Activated naive CD4-positive, alpha-beta T cell treated with anti-CD3 and anti-CD28 coated beads for 36 hours (primary cell): ENCODE data around the gene VWF. TPM values are rescaled to one million over a fixed set of nuclear protein-coding genes. Genes with fewer than 3 reads are reported as not detected.
"Not testable (repeated sequence)": the region's sequence is repeated elsewhere in the genome, so short reads cannot be mapped to it uniquely, and the experiment has no call there.

ENCODE experiments used
- CTCF ChIA-PET: fragments of 350-600 bp; sonication (Branson Sonifier 250); formaldehyde crosslinking; loops from one replicate; lab custom pipeline; 2021; ENCODE audit warnings: antibody characterized with exemption; lab: Charles Lee
- DNase-seq: peaks from one replicate; pipeline ENCODE4 v3.0.0-alpha.2; 2020
- H3K27ac Mint-ChIP-seq: one replicate; pipeline ENCODE4 v1.8.0; 2021; ENCODE audit warnings: mild to moderate bottlenecking, mixed read lengths
- H3K27me3 Mint-ChIP-seq: one replicate; pipeline ENCODE4 v1.8.0; 2021; ENCODE audit warnings: low read depth, mixed read lengths
- H3K36me3 Mint-ChIP-seq: one replicate; pipeline ENCODE4 v1.8.0; 2021; ENCODE audit warnings: low read depth, mixed read lengths
- H3K4me1 Mint-ChIP-seq: one replicate; pipeline ENCODE4 v1.8.0; 2021; ENCODE audit warnings: low read depth, mixed read lengths
- H3K4me3 Mint-ChIP-seq: one replicate; pipeline ENCODE4 v1.8.0; 2021; ENCODE audit warnings: mild to moderate bottlenecking, moderate library complexity, mixed read lengths
- H3K9me3 Mint-ChIP-seq: one replicate; pipeline ENCODE4 v1.8.0; 2021; ENCODE audit warnings: mixed read lengths
- intact Hi-C: fragments of 100-400 bp; cut with micrococcal nuclease; formaldehyde crosslinking; loops from one replicate; pipeline ENCODE4 v1.15.1; 2023
- total RNA-seq, 2 experiments: library from RNA; stranded (reverse); gene quantifications; one replicate each; pipeline ENCODE4 v1.2.3, GENCODE V29; 2021

VWF gene
- not detected for total RNA-seq

DNA sequence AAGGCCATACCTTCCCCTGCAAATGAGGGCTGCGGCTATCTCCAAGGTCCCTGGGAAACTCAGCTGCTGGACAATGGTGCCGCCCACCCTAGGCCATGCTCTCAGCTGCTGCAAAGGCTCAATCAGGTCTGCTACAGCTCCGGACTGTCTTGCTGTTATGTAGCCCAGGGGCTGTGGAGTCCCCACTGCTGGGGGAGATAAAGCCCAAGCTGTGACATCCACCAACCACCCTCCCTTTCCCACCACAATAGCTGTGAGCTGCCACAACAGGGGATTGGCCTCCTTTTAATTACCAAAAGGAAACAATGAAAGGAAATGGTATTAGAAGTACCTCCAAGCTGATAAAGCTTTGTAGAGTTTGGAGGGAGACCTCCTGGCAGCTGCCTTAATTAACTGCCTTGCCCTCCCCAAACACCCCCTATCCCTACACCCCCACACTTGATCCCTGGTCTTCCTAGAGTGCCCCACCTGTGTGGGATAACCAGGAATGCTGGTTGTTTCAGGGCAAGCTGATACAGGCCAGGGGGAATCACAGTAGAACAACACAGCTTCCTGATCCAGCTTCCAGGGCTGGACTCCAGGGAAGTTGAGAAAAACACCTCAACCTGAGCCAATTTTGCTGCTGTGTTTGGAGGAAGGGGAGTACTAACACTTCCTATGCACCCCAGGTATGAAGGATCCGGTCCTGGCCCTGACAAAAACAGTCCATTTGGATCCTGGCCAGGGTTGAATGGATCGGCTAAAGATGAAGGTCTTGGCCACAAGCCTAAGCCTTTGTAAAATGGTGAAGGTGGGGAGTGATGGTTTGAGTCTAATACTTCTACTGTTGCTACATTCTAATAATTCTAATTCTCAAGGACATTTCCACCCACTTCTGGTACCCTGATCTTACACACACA, at the start of gene VWF:
Gene VWF (minus strand): TSS at position 260 of the 899 bp plus-strand sequence. CDS start 1,474 bp downstream, outside the sequence.
- intact Hi-C loops = no loop called here
- CTCF ChIA-PET = no interaction called here
- Mint-ChIP-seq H3K36me3 (no peaks in the 10 kb centered on the region), H3K27me3 (no peaks in the 10 kb centered on the region), H3K9me3 (no peaks in the 10 kb centered on the region), H3K27ac (no peak within 1 kb of the TSS), H3K4me3 (no peak within 1 kb of the TSS), H3K4me1 (no peaks in the 10 kb centered on the region)
- DNase-seq = no peak

DNA sequence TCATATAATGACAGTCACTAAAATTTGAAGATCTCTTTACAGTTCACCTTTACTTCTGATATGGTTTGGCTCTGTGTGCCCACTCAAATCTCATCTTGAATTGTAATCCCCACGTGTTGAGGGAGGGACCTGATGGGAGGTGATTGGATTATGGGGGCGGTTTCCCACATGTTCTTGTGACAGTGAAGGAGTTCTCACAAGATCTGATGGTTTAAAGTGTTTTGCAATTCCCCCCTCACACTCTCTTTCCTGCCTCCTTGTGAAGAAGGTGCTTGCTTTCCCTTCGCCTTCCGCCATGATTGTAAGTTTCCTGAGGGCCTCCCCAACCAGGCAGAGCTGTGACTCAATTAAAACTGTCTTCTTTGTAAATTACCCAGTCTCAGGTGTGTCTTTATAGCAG, 48.4 kb upstream of the VWF start:
- Mint-ChIP-seq H3K36me3 (no peaks in the 10 kb centered on the region), H3K27me3 (no peaks in the 10 kb centered on the region), H3K4me1 (peaks cover 19% of the 10 kb centered on the region), H3K4me3 (no peak overlapping the region), H3K27ac (no peak overlapping the region), H3K9me3 (no peaks in the 10 kb centered on the region)
- CTCF ChIA-PET = no interaction called here
- DNase-seq = no peak
- intact Hi-C loops = no loop called here

DNA sequence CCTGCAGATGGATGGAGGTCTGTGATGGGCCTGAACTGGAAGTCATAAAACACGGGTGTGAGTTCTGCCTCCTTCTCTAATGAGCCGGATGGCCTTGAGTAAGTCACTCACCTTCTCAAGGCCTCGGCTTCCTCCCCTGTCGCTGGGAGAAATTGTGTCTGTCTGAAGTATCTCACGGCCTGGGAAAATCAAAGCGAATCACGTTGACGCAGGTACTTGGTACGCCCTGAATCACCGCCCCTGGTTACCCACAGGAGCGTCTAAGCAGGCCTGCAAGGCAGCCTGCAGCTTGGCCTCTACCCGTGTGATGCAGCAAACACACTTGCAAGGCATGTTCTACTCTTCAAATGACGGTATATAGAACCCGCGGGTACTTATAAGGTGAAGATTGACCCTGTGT, 47.6 kb upstream of the VWF start:
- peaks cover 27% of the 10 kb centered on the region for H3K4me1 Mint-ChIP-seq
- CTCF ChIA-PET = no interaction called here
- no peak overlapping the region for H3K4me3 Mint-ChIP-seq
- no peak overlapping the region for H3K27ac Mint-ChIP-seq
- intact Hi-C loops = no loop called here
- no peaks in the 10 kb centered on the region for H3K9me3 Mint-ChIP-seq
- no peak for DNase-seq
- H3K36me3 Mint-ChIP-seq = no peaks in the 10 kb centered on the region
- H3K27me3 Mint-ChIP-seq = no peaks in the 10 kb centered on the region

DNA sequence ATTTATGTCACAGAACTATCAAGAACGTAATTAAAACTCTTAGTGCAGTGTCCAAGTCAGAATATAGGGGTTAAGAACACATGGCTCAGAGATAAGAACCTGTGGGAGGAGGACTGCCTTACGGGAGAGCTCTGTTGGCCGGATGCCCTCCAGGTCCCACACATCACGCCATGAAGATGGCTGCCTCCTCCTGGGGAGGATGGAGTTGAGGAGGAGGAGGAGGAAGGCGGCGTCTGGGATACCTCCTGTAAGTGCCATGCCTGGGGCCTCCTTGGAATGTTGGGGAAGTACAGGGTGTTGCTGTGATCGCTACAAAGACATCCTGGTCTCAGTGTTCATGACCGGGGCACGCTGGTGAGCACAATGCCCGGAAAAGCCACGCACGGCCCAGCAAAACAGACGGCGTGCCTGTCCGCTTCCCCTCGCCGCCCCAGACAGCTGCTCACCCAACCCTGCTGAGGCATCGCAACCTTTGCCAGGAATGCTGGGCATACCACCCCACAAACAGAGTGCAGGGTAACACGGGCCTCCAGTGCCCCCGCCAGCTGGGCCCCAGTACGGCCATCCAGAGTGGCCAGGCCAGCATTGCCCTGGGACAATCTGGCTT, 47.0 kb upstream of the VWF start:
- DNase-seq = no peak
- Mint-ChIP-seq H3K36me3 (no peaks in the 10 kb centered on the region), H3K27me3 (no peaks in the 10 kb centered on the region), H3K9me3 (no peaks in the 10 kb centered on the region), H3K4me3 (no peak overlapping the region), H3K27ac (no peak overlapping the region), H3K4me1 (peaks cover 30% of the 10 kb centered on the region)
- intact Hi-C loops = no loop called here
- CTCF ChIA-PET = interaction anchor here (0.7 kb wide), 1 partner anchor 104 kb away, joined by 3 read pairs; no protein-coding TSS in a partner anchor

DNA sequence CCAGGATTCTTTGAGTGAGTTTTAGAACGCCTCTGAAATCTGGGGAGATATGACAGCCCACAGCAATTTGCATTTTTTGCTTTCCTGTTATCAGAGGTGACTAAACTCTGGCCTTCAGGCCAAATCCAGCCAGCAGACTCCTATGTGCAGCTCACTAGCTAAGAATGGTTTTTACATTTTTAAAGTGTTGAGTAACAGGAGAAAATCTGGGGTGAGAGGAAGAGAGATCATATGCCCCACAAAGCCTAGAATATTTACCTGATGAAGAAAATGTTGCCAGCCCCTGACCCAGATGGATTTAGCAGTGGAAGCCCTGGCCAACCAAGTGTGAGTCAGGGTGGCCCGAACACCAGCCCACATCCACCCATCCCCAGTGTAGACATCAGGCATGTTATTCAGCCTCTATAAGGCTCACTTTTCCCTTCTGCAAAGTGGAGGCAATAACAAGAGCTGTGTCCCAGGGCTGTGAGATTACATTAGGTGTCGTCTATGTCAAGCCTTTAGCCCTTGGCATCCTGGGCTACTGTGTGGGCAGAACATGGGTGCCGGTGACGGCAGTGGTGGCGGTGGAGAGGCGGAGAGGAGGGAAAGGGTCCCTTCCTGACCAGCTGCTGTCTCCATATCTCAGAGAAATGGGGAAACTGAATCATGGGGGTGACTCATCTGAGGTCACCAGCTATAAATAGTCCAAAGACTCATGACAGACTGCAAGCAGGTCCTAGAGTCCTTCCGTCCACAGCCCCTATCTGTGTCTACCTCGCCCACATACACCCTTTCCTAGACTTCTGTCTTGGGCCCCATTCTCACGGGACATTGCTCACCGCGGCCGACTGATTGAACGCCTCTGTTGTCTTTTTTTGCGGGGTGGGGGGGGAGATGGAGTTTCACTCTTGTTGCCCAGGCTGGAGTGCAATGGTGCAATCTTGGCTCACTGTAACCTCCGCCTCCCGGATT, 43.1 kb upstream of the VWF start:
- Mint-ChIP-seq H3K9me3 (no peaks in the 10 kb centered on the region), H3K36me3 (no peaks in the 10 kb centered on the region), H3K27ac (peak overlapping the region; percentile 72), H3K4me3 (peak overlapping the region; percentile 26), H3K4me1 (peaks cover 30% of the 10 kb centered on the region), H3K27me3 (no peaks in the 10 kb centered on the region)
- DNase-seq = peak; percentile 79
- intact Hi-C loops = loop anchor here (1.0 kb wide), 1 partner anchor 26 kb away; no protein-coding TSS in a partner anchor
- CTCF ChIA-PET = interaction anchor here (1.0 to 2.3 kb wide), 4 partner anchors 10 to 130 kb away, joined by 3 to 8 read pairs (median 4); no protein-coding TSS in a partner anchor

DNA sequence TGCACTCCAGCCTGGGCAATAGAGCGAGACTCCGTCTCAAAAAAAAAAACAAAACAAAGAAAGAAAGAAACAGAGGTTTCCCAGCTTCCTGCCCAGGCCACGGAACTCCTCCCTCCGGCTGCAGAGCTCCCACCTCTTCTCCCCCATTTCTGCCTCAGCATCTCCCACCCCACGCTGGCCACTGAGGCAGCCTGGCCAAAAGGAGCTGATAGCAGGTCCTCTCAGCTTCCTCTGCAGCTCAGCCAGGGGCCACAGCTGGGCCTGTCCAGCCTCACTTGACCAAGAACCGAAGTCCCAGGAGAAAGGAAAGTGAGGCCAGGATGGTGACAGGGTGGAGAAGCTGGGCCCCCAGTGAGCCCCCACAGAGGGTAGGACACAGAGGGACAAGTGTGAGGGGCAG, 42.3 kb upstream of the VWF start:
- H3K4me1 Mint-ChIP-seq = peaks cover 30% of the 10 kb centered on the region
- no peak overlapping the region for H3K27ac Mint-ChIP-seq
- no peaks in the 10 kb centered on the region for H3K36me3 Mint-ChIP-seq
- CTCF ChIA-PET = interaction anchor here (0.6 to 2.3 kb wide), 3 partner anchors 26 to 975 kb away, joined by 3 to 8 read pairs (median 4); no protein-coding TSS in a partner anchor
- H3K9me3 Mint-ChIP-seq = no peaks in the 10 kb centered on the region
- DNase-seq = no peak
- intact Hi-C loops = loop anchor here (1.0 kb wide), 1 partner anchor 26 kb away; no protein-coding TSS in a partner anchor
- no peaks in the 10 kb centered on the region for H3K27me3 Mint-ChIP-seq
- no peak overlapping the region for H3K4me3 Mint-ChIP-seq

DNA sequence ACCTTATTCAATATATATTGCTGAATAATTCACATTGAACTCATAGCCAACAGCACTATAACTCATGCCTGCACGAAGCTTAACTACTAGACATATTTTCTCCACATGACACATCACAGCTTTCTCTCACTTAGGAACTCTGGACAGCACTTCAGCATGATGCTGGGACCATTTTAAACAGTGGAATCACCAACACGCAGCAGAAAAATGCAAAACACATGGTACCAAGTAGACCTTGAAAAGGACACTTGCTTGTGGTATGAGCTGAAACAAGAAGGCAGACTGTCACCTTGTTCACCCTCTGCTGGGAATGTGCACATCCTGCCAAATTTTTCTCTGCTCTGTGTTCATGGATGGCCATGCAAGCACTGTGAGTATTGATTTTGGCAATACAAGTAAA, 40.9 kb upstream of the VWF start:
- Mint-ChIP-seq H3K9me3 (no peaks in the 10 kb centered on the region), H3K27me3 (no peaks in the 10 kb centered on the region), H3K36me3 (no peaks in the 10 kb centered on the region), H3K4me3 (no peak overlapping the region), H3K4me1 (peaks cover 30% of the 10 kb centered on the region), H3K27ac (no peak overlapping the region)
- no peak for DNase-seq
- CTCF ChIA-PET = interaction anchor here (0.8 kb wide), 1 partner anchor 24 kb away, joined by 4 read pairs; no protein-coding TSS in a partner anchor
- intact Hi-C loops = no loop called here

DNA sequence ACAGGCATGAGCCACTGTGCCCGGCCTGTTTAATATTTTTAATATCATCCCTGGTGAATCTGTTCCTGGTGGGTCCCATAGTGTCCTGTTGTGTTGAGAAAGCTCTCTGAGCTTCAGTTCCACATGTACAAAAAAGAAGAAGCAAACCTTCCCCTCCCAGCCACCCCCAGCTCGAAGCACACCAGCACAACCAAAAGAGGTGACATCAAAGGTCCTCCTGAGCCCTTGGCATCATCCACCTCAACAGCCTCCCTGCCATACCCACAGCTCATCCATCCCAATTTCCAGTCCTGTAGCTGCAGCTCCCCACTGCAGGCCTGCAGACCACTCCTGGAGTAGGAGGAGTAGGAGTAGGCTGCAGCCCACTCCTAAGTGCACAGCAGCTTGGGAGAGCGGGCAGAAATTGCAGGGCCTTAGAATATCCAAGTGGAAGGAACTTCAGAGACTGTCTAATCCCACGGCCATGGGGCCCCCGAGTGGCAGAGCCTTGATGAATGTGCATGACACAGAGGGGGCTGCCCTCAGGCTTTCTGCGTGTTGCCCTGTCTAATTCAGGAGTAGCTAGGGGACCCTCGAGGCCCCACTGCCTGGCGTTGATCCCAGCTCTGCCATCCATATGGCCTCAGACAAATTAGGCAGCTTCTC, 39.1 kb upstream of the VWF start:
- CTCF ChIA-PET = interaction anchor here (0.6 kb wide), 2 partner anchors 122 to 206 kb away, joined by 3 read pairs; no protein-coding TSS in a partner anchor
- H3K4me1 Mint-ChIP-seq = peaks cover 22% of the 10 kb centered on the region
- no peak for DNase-seq
- intact Hi-C loops = no loop called here
- no peaks in the 10 kb centered on the region for H3K9me3 Mint-ChIP-seq
- no peak overlapping the region for H3K4me3 Mint-ChIP-seq
- H3K36me3 Mint-ChIP-seq = no peaks in the 10 kb centered on the region
- no peaks in the 10 kb centered on the region for H3K27me3 Mint-ChIP-seq
- H3K27ac Mint-ChIP-seq = no peak overlapping the region

DNA sequence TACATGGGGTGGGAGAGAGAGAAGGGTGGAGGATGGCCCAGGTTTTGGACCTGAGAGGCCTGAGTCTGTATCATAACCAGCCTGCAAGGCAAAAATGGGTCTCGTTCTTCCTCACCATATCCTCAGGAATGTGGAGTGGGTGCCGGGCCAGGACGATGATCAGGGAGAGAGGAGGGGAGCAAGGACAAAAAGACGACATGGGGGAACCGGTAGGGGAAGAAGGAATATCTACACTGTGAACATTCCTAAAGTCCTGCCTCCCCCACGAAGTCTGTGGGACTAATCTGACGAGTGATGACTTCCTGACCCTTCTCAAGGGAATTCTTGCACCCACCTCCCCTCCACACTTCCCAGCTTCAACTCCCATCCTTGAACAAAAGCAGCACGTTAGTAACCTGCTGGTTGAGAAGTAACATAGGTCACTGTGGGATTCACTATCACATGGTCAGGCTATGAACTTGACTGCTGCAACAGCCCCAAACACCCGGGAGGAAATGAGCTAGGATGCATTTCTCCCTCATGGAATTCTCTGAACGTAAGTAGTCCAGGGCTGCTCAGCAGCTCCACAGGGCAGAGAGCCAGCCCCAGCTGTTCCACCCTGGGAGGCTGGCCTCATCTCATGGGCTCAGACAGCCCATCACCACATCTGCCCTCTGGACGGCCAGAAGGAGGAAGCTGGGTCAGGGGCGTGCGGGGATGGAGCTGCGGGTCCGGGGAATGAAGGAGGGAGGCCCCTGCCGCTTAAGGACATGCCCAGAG, 36.8 kb upstream of the VWF start:
- CTCF ChIA-PET = interaction anchor here (0.6 to 1.2 kb wide), 2 partner anchors 117 to 173 kb away, joined by 3 read pairs; no protein-coding TSS in a partner anchor
- no peaks in the 10 kb centered on the region for H3K9me3 Mint-ChIP-seq
- H3K4me3 Mint-ChIP-seq = no peak overlapping the region
- no peaks in the 10 kb centered on the region for H3K36me3 Mint-ChIP-seq
- intact Hi-C loops = no loop called here
- no peaks in the 10 kb centered on the region for H3K27me3 Mint-ChIP-seq
- DNase-seq = no peak
- H3K4me1 Mint-ChIP-seq = peaks cover 4% of the 10 kb centered on the region
- H3K27ac Mint-ChIP-seq = no peak overlapping the region

DNA sequence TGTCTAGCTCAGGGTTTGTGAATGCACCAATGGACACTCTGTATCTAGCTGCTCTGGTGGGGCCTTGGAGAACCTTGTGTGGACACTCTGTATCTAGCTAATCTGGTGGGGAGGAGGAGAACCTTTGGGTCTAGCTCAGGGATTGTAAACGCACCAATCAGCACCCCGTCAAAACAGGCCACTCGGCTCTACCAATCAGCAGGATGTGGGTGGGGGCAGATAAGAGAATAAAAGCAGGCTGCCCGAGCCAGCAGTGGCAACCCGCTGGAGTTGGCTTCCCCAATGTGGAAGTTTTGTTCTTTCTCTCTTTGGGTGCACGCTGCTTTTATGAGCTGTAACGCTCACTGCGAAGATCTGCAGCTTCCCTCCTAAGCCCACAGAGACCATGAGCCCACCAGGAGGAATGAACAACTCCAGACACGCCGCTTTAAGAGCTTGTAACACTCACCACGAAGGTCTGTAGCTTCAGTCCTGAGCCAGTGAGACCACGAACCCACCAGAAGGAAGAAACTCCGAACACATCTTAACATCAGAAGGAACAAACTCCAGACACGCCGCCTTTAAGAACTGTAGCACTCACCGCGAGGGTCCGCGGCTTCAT, 35.7 kb upstream of the VWF start:
- DNase-seq, H3K27me3 Mint-ChIP-seq, H3K27ac Mint-ChIP-seq, H3K36me3 Mint-ChIP-seq, H3K4me1 Mint-ChIP-seq, intact Hi-C loops, H3K4me3 Mint-ChIP-seq, H3K9me3 Mint-ChIP-seq: not testable (repeated sequence)
- CTCF ChIA-PET = interaction anchor here (1.0 kb wide), 1 partner anchor 36 kb away, joined by 3 read pairs; no protein-coding TSS in a partner anchor
